NT2/D1 (cell line): ENCODE results near the gene SLC26A6.

ENCODE experiments used
- SUZ12 ChIP-seq: IDR thresholded peaks from 2 replicates; pipeline ENCODE4 v1.6.1; 2011; ENCODE audit not compliant: insufficient read length, insufficient read depth; ENCODE audit errors: extremely low read depth
- YY1 ChIP-seq: IDR thresholded peaks from 2 replicates; pipeline ENCODE4 v1.6.1; 2011; ENCODE audit not compliant: insufficient read length, insufficient read depth

DNA sequence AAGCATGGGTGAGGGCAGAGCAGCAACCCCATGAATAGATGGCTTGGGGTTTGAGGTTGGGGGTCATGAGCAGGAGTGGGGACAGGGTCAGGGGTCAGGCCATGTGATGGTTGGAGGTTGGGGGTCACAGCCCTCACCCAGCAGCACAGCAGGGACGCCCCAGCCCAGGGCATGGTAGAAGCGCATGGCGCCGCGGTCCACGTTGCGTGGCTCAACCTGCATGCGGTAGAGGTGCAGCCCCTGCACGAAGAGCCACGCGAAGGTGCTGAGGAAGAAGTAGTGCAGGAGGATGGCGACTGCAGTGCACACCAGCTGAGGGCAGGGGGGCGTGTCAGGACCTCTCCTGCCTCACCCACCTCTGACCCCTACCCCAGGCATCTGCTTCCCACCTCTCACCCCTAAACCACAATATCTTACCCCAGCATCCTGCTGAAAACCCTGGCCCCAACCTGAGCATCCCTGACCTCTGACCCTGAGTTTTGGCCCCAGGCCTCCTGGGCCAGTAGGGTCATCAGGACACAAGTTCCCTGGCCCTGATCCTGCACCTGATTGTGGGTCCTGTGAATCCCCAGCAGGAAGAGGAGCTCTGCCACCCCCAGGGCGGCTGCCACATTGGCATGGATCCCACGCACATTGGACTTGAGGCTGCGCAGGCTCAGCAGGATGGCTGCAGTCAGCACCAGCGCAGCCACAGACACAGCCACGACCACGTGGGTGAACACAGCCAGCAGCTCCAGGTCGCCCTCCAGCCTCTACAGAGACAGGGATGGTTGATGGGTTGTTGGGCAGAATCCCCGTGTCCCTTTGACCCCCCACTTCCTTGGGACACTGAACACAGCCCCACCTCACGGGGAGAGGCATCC is 9.9 kb upstream of the SLC26A6 start:
- TF ChIP-seq YY1 (no peak), SUZ12 (no peak)
